PC-9 (cell line): Measurements from ENCODE around the gene ATP11B. TPM values are rescaled to one million over a fixed set of nuclear protein-coding genes. Genes with fewer than 3 reads are reported as not detected.
A peak's percentile ranks its signal among the peaks of the same experiment; 100 is the strongest.

Source experiments
- BruUV-seq: library from RNA; stranded (reverse); fragments of 400-500 nt; replicated peaks from 2 replicates; lab custom pipeline; 2021; lab: Mats Ljungman, UMichigan
- CTCF ChIA-PET: fragments of 300-600 bp; sonication (Branson Sonifier 250); formaldehyde crosslinking; loops from one replicate; lab custom pipeline; 2022; ENCODE audit warnings: antibody characterized with exemption; lab: Charles Lee
- POLR2A ChIA-PET: fragments of 300-600 bp; sonication (Branson Sonifier 250); formaldehyde crosslinking; loops from one replicate; lab custom pipeline; 2022; ENCODE audit warnings: antibody characterized with exemption; ENCODE audit not compliant: unreplicated experiment; lab: Charles Lee
- DNase-seq, 2 experiments: peaks; one replicate each; pipeline versions ENCODE4 v3.0.0 to v3.0.0-alpha.2; 2015 to 2022; ENCODE audit warnings: mixed read lengths in 1 of 2
- H2AFZ ChIP-seq: fragments of 200-600 bp; sonication (generic); 2 replicates; pipeline ENCODE4 v1.8.1; 2017; ENCODE audit warnings: antibody characterized with exemption
- H3F3A ChIP-seq: fragments of 200-600 bp; sonication (generic); 2 replicates; pipeline ENCODE4 v1.8.1; 2017; ENCODE audit warnings: antibody characterized with exemption, mild to moderate bottlenecking, low read depth; ENCODE audit not compliant: insufficient read depth
- H3K27ac ChIP-seq: fragments of 200-600 bp; sonication (generic); 2 replicates; pipeline ENCODE4 v1.6.1; 2016; ENCODE audit warnings: mixed run types
- H3K27me3 ChIP-seq: fragments of 200-600 bp; sonication (generic); 2 replicates; pipeline ENCODE4 v1.6.1; 2016; ENCODE audit warnings: low read depth, mixed run types; ENCODE audit not compliant: insufficient read depth
- H3K36me3 ChIP-seq: fragments of 200-600 bp; sonication (generic); 2 replicates; pipeline ENCODE4 v1.6.1; 2016; ENCODE audit warnings: low read depth, mixed run types
- H3K4me1 ChIP-seq: fragments of 200-600 bp; sonication (generic); replicated peaks from 2 replicates; pipeline ENCODE4 v1.6.1; 2016; ENCODE audit warnings: mixed run types; ENCODE audit not compliant: insufficient read depth
- H3K4me2 ChIP-seq: fragments of 200-600 bp; sonication (generic); 2 replicates; pipeline ENCODE4 v1.6.1; 2017; ENCODE audit warnings: mixed run types
- H3K4me3 ChIP-seq: fragments of 200-600 bp; sonication (generic); 2 replicates; pipeline ENCODE4 v1.6.1; 2016; ENCODE audit warnings: mixed run types
- H3K79me2 ChIP-seq: fragments of 200-600 bp; sonication (generic); 2 replicates; pipeline ENCODE4 v1.6.1; 2017; ENCODE audit warnings: low read depth, mixed run types
- H3K9me2 ChIP-seq: fragments of 200-600 bp; sonication (generic); 2 replicates; pipeline ENCODE4 v1.8.1; 2017; ENCODE audit warnings: mild to moderate bottlenecking; ENCODE audit not compliant: insufficient read depth
- H3K9me3 ChIP-seq: fragments of 200-600 bp; sonication (generic); 2 replicates; pipeline ENCODE4 v1.8.1; 2016; ENCODE audit warnings: low read depth; ENCODE audit not compliant: insufficient read depth
- H4K20me1 ChIP-seq: fragments of 200-600 bp; sonication (generic); 2 replicates; pipeline ENCODE4 v1.8.1; 2017; ENCODE audit not compliant: insufficient read depth
- CTCF ChIP-seq: fragments of 200-600 bp; sonication (generic); conservative IDR thresholded peaks from 2 replicates; pipeline ENCODE4 v1.6.1; 2017; ENCODE audit warnings: mixed run types, antibody characterized with exemption, mild to moderate bottlenecking, moderate library complexity
- EZH2 ChIP-seq: fragments of 200-600 bp; sonication (generic); IDR thresholded peaks from 2 replicates; pipeline ENCODE4 v1.8.0; 2017; ENCODE audit warnings: antibody characterized with exemption, low read depth
- intact Hi-C: fragments of 100-400 bp; cut with micrococcal nuclease; formaldehyde crosslinking; loops from one replicate; pipeline ENCODE4 v1.10.0; 2022; ENCODE audit not compliant: unreplicated experiment
- total RNA-seq: library from RNA; stranded (reverse); gene quantifications from 2 replicates; pipeline ENCODE4 v1.2.3, GENCODE V29; 2021

ATP11B gene
- total RNA-seq, 1 experiment from 2014 or later: 66.5 TPM

GRCh38 chr3:182765287-182765686 lies 28.0 kb upstream of the ATP11B start:
- no peaks in the 10 kb centered on the region for H3K79me2 ChIP-seq
- TF ChIP-seq EZH2 (no peak), CTCF (no peak)
- CTCF ChIA-PET: no interaction called here

GRCh38 chr3:182766099-182766498 lies 27.2 kb upstream of the ATP11B start:
- no peaks in the 10 kb centered on the region for H3F3A ChIP-seq
- ChIA-PET CTCF (no interaction called here), POLR2A (no interaction called here)
- no peaks in the 10 kb centered on the region for H3K9me3 ChIP-seq
- no peaks in the 10 kb centered on the region for H3K79me2 ChIP-seq
- no peak overlapping the region for H3K4me2 ChIP-seq
- no peaks in the 10 kb centered on the region for H3K27me3 ChIP-seq
- H4K20me1 ChIP-seq: no peaks in the 10 kb centered on the region
- TF ChIP-seq CTCF (no peak), EZH2 (no peak)
- H3K4me1 ChIP-seq: no peaks in the 10 kb centered on the region
- no peaks in the 10 kb centered on the region for H3K36me3 ChIP-seq
- no peak overlapping the region for H3K27ac ChIP-seq
- peak overlapping the region; percentile 35; the same call in 1 of the 2 replicates for H2AFZ ChIP-seq
- intact Hi-C loops: no loop called here
- H3K4me3 ChIP-seq: no peak overlapping the region
- DNase-seq: no peak
- no TSS peak for BruUV-seq
- no peaks in the 10 kb centered on the region for H3K9me2 ChIP-seq

More at GRCh38 chr3:182765287-182765686, 28.0 kb upstream of the ATP11B start:
- Histone ChIP-seq H3K9me2 (no peaks in the 10 kb centered on the region), H3K27me3 (no peaks in the 10 kb centered on the region), H3K4me1 (no peaks in the 10 kb centered on the region), H3K27ac (no peak overlapping the region), H4K20me1 (no peaks in the 10 kb centered on the region), H2AFZ (no peak overlapping the region), H3F3A (no peaks in the 10 kb centered on the region), H3K4me3 (no peak overlapping the region), H3K4me2 (no peak overlapping the region), H3K9me3 (no peaks in the 10 kb centered on the region), H3K36me3 (no peaks in the 10 kb centered on the region)
- BruUV-seq: no TSS peak
- POLR2A ChIA-PET: no interaction called here
- DNase-seq: no peak
- intact Hi-C loops: no loop called here

- H3K4me3 ChIP-seq: no peak overlapping the region
- H3K4me2 ChIP-seq: no peak overlapping the region
- no peaks in the 10 kb centered on the region for H3K9me2 ChIP-seq
- H3K4me1 ChIP-seq: no peaks in the 10 kb centered on the region
- H3F3A ChIP-seq: no peaks in the 10 kb centered on the region
- no peaks in the 10 kb centered on the region for H3K27me3 ChIP-seq
- no TSS peak for BruUV-seq
- H4K20me1 ChIP-seq: no peaks in the 10 kb centered on the region
- POLR2A ChIA-PET: no interaction called here
- no peak overlapping the region for H2AFZ ChIP-seq
- intact Hi-C loops: no loop called here
- H3K9me3 ChIP-seq: no peaks in the 10 kb centered on the region
- TF ChIP-seq EZH2 (no peak), CTCF (no peak)
- no peak overlapping the region for H3K27ac ChIP-seq
- CTCF ChIA-PET: no interaction called here
- H3K36me3 ChIP-seq: no peaks in the 10 kb centered on the region
- DNase-seq: no peak
- no peaks in the 10 kb centered on the region for H3K79me2 ChIP-seq
Observed at GRCh38 chr3:182768413-182768812, 24.9 kb upstream of the ATP11B start.
